ENCODE data around the gene ERC2.

The ERC2 gene

GRCh38 chr3:55682461-55682860 lies 785.8 kb downstream of the ERC2 start:
- Histone ChIP-seq H3K4me3 (ENCODE audit: low read depth, low read length) (no peak overlapping the region), H3K4me1 (no peaks in the 10 kb centered on the region), H3K9me3 (no peaks in the 10 kb centered on the region), H3K27me3 (no peaks in the 10 kb centered on the region), H3K36me3 (no peaks in the 10 kb centered on the region)
- no peak for DNase-seq
- TF ChIP-seq CTCF (IDR thresholded peaks at IDR 0.05; ENCODE audit: low read depth, low read length), result no peak

- TF ChIP-seq CTCF (IDR thresholded peaks at IDR 0.05; ENCODE audit: low read depth, low read length), result no peak
- Histone ChIP-seq H3K36me3 (no peaks in the 10 kb centered on the region), H3K4me1 (no peaks in the 10 kb centered on the region), H3K27me3 (no peaks in the 10 kb centered on the region), H3K9me3 (no peaks in the 10 kb centered on the region), H3K4me3 (ENCODE audit: low read depth, low read length) (no peak overlapping the region)
- no peak for DNase-seq
These were observed 789.6 kb downstream of the ERC2 start for GRCh38 chr3:55678546-55679216.

- H3K4me3 ChIP-seq (ENCODE audit: low read depth, low read length), result no peak overlapping the region
- H3K4me1 ChIP-seq, result no peaks in the 10 kb centered on the region
- no peaks in the 10 kb centered on the region for H3K27me3 ChIP-seq
- H3K36me3 ChIP-seq, result no peaks in the 10 kb centered on the region
- TF ChIP-seq CTCF (IDR thresholded peaks at IDR 0.05; ENCODE audit: low read depth, low read length), result no peak
- DNase-seq, result no peak
- H3K9me3 ChIP-seq, result no peaks in the 10 kb centered on the region
These were observed 791.6 kb downstream of the ERC2 start for GRCh38 chr3:55676643-55677042.

GRCh38 chr3:55675478-55675877 lies 792.8 kb downstream of the ERC2 start:
- Histone ChIP-seq H3K4me3 (ENCODE audit: low read depth, low read length) (no peak overlapping the region), H3K27me3 (no peaks in the 10 kb centered on the region), H3K4me1 (no peaks in the 10 kb centered on the region), H3K9me3 (no peaks in the 10 kb centered on the region), H3K36me3 (no peaks in the 10 kb centered on the region)
- TF ChIP-seq CTCF (IDR thresholded peaks at IDR 0.05; ENCODE audit: low read depth, low read length), result no peak
- no peak for DNase-seq

- TF ChIP-seq CTCF (IDR thresholded peaks at IDR 0.05; ENCODE audit: low read depth, low read length), result no peak
- DNase-seq, result no peak
- H3K9me3 ChIP-seq, result no peaks in the 10 kb centered on the region
These were observed 794.5 kb downstream of the ERC2 start for GRCh38 chr3:55673764-55674163.

GRCh38 chr3:55669133-55669532 lies 799.1 kb downstream of the ERC2 start:
- DNase-seq, result no peak
- H3K9me3 ChIP-seq, result no peaks in the 10 kb centered on the region
- no peaks in the 10 kb centered on the region for H3K36me3 ChIP-seq
- no peak overlapping the region for H3K4me3 ChIP-seq (ENCODE audit: low read depth, low read length)
- H3K27me3 ChIP-seq, result no peaks in the 10 kb centered on the region
- H3K4me1 ChIP-seq, result no peaks in the 10 kb centered on the region
- no peak for TF ChIP-seq CTCF (IDR thresholded peaks at IDR 0.05; ENCODE audit: low read depth, low read length)

More at GRCh38 chr3:55673764-55674163, 794.5 kb downstream of the ERC2 start:
- Histone ChIP-seq H3K27me3 (no peaks in the 10 kb centered on the region), H3K36me3 (no peaks in the 10 kb centered on the region), H3K4me1 (no peaks in the 10 kb centered on the region), H3K4me3 (ENCODE audit: low read depth, low read length) (no peak overlapping the region)
